NCI-H526 (cell line): ENCODE data around the gene BLTP3A.

Experiments
- DNase-seq, 2 experiments: peaks; one replicate each; lab custom pipeline; 2025; lab: John Stamatoyannopoulos, UW

The BLTP3A gene

DNA sequence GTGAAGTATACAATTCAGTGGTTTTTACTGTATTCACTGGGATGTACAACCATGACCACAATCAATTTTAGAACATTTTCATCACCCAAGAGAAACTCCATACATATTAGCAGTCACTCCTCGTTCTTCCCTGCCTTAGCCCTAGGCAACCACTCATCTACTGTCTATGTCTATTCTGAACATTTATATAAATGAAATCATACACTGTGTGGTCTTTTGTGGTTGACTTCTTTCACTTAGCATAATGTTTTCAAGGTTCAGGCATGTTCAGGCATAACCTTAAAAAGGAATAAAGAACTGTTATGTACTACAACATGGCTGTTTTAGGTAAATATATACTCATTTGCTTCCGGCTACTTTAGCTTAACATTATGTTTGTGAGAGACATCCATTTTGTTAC lies 37.3 kb downstream of the BLTP3A start:
- DNase-seq, result no peak

- no peak for DNase-seq
Measured at GRCh38 chr6:34832942-34833341, 41.1 kb downstream of the BLTP3A start.

DNA sequence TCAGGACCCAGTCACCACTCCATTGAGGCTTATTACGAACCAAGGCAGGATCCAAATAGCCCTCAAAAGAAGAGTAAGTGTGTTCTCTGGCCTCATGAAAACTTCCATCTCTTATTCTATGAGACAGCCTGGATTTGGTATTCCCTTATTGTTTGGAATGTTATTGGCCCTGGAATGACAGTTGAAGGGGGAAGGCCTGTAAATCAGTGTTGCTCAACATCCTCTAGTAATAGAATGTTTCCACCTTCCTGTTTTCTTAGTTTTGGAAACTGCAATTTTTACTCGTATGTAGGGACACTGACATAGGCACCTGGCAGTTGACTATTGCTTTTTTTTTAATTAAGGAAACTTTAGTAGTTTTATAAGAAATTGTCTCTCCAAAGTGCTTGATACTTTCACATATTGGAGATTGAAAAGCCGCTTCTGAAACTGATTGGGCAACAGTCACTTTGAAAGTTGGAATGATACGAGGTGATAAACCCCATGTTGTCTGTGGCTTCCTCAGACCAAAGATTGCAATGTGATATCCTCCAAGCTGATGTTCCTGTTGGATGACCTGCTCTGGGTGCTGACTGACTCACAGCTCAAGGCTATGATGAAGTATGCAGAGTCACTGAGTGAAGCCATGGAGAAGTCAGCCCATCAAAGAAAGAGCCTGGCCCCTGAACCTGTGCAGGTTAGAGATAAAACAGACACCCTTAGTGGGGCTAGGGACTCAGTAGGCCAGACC lies 43.1 kb downstream of the BLTP3A start:
- no peak for DNase-seq

- no peak for DNase-seq
Measured at GRCh38 chr6:34836008-34836407, 44.1 kb downstream of the BLTP3A start.

GRCh38 chr6:34836451-34836850 lies 44.6 kb downstream of the BLTP3A start:
- no peak for DNase-seq

DNA sequence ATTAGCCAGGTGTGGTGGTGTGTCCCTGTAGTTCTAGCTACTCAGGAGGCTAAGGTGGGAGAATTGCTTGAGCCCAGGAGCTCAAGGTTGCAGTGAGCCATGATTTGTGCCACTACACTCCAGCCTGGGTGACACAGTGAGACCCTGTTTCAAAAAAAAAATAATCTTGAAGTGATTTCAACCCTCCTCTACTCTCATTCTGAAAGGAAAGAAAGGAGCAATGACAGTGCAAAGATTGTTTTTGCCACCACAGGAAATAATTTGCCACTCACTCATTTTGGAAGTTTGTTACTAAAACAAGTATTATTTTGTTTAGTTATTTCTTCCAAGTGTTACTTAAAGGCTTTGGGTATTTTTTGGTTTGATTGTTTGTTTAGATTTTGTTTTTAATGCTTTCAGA lies 45.6 kb downstream of the BLTP3A start:
- DNase-seq, result no peak

DNA sequence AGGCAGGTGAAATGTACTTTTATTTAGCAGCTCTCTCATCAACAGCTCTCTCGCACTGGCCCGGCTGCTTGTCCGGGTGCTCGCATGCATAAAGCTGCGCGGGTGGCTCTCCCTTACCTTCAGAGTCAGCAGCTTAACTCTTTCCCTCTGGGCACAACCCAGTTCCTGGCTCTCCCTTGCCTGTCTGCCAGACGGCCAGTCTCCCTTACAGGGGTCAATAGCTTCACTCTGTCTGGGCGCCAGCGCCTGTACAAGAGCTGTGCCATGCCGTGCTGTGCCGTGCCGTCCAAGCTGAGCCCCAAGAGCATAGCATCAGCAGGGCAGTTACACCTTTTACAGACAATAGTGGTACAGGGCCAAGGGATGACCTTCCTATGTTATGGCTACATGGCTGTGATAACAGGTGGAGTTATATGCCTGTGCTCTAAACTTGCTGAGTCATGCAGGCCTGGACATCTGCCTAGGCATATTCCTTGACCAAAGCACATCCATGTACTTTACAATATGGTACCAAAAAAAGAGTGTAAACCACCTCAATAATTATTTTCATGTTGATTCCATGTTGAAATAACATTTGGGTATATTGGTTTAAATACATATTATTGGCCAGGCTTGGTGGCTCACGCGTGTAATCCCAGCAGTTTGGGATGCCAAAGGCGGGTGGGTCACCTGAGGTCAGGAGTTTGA lies 47.9 kb downstream of the BLTP3A start:
- DNase-seq, result no peak
